HG02970 (cell line): Measurements from ENCODE around the gene ATAD5.

Experiments used
- ATAC-seq: cut with Tn5 transposase; IDR thresholded peaks from one replicate; pipeline ENCODE4 v1.9.1; 2021; ENCODE audit warnings: mild to moderate bottlenecking, moderate library complexity, moderate number of reproducible peaks; ENCODE audit not compliant: unreplicated experiment, low FRiP score

Gene ATAD5

DNA sequence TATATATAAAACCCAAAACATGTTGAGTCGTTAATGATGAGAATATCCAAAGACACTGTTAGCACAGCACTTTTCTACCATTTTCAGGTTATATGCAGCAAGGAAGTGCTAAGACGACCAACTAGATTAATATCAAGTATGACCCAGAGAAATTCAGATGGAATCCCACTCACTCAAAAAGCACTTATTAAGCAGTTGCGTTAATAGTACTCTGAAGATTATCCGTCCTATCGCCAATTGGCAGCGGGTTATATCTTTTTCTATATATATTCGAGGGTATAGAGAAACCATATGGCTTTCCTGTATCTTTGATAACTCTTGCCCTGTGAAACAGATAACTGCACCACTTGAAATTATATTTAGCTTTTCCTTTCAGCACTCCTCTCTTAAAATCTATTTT, 8.3 kb upstream of the ATAD5 start:
- ATAC-seq = no peak

DNA sequence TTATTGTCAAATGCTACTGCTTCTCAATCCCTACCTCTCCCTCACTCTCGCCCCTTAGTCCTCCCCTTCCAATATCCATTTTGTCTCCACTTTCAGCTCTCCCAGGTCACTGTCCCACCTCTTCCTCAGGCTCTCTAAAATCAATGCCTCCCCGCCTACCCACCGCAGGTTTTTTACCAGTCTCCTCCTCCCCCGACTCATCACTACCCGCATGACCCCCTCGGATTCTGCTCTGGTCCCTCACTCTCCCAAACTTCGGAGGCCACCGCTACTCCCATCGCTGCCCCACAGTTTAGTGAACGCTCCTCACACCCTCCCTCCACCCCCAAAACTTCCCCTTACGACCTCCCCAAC, 7.8 kb upstream of the ATAD5 start:
- peak; percentile 1 for ATAC-seq

DNA sequence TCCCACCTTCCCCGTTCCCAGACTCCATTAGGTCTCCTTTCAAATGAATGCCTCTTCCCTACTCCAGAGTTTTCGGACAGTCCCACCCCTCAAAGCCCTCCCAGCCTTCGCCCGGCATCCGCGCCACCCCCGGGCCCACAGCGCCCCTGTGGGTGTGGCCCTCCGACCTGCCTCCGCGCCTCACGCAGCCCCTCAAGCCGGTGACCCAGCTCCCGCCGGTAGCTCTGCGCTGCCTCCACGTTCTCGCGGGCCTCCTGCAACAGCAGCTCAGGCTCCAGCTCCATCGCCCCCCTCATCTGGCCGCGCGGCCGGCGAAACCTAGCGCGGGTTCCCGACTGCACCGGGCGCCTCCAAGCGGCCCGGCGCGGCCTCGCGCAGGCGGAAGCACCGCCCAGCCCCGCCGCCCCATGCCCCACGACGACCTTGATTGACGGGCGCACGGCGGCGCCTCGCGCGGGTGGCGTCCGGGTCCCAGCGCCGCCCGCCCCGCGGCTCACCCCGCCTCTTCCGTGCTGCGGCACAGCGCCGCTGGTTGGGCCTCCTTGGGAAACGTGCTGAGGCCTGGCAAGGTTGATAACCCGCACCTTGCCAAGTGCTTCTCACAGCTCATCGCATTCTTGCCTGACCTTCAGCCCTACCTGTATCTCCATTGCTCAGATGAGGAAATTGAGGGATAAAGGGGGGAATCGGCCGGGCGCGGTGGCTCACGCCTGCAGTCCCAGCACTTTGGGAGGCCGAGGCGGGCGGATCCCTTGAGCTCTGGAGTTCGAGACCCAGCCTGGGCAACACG, 7.2 kb upstream of the ATAD5 start, which contains the start of gene CRLF3:
Gene CRLF3, minus strand, starts transcription at position 337 of the 790 bp plus-strand sequence. Its CDS starts 41 bp downstream, at position 296.
- peak; percentile 80 for ATAC-seq

DNA sequence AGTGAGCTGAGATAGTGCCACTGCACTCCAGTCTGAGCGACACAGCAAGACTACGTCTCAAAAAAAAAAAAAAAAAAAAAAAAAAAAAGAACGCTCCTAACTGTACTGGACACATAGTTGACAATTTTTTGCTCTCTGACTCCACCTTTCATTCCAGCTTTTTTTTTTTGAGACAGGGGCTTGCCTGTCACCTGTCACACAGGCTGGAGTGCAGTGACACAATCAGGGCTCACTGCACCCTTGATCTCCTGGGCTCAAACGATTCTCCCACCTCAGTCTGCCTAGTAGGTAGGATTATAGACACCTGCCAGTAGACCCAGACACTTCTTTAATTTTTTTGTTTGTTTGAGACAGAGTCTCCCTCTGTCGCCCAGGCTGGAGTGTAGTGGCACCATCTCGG, 4.7 kb upstream of the ATAD5 start:
- ATAC-seq = no peak

DNA sequence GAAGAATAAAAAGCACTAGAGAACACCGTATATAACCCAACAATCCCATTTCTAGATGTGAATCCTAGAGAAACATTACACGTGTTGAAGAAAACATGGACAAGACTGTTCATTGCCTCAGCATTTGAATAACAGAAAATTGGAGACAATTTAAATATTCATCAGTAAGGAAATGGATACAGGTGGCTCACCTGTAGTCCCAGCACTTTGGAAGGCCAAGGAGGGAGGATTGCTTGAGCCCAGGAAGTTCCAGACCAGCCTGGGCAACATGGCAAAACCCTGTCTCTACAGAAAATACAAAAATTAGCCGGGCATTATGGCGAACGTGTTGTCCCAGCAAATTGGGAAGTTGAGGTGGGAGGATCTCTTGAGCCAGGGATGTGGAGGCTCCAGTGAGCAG, 2.7 kb upstream of the ATAD5 start:
- no peak for ATAC-seq

DNA sequence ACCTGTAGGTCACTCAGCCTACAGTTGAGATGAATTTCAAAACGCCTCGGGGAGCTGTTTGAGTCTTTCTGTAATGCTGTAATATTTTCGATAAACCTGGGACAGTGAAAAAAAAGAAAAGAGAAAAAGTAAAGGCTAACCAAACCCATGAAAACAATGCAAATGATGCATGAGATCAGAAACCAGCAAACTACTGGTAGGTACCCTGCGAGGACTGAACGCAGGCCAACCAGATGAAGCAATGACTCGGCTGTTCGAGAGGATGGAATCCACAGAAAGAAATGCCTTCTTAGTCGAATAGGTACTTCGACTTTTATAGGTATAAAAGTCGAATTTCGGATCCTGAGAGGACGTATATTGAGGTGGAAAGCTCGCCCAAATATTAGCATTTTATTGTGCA, 509 bp upstream of the ATAD5 start:
- ATAC-seq = no peak

DNA sequence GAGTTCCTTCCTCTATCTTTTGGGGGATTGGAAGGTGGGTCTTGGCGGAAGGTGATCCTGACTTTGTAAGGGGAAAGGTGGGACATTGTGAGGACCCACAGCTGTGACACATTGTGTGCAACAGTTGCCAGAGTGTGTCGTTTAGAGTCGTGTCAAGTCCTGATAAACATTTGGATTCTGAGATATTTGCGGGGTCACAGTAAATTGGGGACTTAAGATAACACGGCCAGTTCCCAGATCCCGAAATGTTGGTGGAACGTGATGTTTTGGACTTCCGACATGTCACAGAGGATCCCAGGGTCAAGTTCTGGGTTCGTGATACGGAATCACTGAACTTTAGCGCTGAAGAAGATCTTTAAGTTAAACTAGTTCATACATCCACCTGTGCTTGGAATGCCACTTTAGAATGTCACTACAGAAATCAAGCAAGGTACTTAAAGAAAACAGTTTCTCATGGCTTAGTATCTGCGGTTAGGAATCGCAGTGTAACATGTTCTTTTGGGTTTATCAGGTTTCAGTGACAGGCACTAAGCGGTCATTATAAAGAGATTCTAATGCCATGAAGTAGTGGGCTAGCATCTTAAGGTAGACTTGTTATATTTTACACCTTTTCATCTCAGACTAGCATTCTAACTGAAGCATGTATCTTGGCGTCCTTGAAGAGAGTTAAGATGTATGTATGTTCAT, 815 bp downstream of the ATAD5 start:
- ATAC-seq = no peak

DNA sequence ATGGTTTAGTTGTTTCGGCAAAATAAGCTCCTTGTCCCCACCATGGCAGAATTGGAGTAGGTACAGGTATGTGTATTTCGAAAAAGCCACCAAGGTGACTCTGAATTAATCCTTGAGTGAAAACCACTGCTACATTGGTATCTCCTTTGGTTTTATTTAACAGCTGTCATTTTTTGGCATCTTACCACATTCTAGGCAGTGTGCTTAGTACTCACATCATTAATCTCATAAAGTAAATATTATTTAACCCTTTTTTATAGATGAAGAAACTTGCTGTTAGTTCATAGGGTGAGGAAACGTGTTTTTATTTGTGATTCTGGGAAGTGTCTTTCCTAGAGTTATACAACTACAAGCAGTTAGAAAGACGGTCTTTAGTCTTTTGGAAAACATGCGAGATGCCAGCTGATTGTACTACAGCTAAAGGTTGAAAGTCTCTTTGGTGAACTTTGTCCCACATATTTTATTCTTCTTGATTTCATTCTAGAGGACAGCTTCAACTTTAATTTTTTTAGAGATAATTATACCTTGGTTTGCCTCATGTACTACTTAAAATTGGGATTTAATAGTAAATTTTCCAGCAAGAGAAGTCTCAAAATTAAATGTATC, 6.5 kb downstream of the ATAD5 start:
- ATAC-seq = no peak

DNA sequence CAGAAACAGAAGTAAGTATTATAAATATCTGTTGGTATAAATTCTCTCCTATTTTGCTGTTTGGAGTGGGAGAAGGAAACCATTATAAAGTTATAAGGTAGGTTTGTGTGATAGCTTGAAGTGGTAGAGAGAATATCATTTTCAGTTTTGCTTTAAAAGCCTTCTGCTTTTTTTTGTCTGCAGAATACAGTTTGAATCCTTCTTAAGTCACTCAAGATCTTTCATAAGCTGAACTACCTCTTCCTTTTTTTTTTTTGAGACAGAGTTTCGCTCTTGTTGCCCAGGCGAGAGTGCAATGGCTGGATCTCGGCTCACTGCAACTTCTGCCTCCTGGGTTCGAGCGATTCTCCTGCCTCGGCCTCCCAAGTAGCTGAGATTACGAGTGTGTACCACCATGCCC, 9.0 kb downstream of the ATAD5 start:
- no peak for ATAC-seq

DNA sequence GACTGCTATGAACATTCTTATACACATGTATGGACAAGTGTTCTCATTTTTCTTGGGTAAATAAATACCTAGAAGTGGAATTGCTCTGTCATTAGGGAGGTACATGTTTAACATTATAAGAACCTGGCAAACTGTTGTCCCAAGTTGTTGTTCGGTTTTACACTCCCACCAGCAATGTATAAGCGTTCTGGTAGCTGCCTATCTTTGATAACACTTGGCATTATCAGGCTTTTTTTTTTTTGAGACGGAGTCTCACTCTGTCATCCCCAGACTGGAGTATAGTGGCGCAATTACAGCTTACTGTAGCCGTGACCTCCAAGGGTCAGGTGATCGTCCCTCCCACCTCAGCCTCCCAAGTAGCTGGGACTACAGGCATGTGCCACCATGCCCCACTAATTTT, 16.3 kb downstream of the ATAD5 start:
- no peak for ATAC-seq

DNA sequence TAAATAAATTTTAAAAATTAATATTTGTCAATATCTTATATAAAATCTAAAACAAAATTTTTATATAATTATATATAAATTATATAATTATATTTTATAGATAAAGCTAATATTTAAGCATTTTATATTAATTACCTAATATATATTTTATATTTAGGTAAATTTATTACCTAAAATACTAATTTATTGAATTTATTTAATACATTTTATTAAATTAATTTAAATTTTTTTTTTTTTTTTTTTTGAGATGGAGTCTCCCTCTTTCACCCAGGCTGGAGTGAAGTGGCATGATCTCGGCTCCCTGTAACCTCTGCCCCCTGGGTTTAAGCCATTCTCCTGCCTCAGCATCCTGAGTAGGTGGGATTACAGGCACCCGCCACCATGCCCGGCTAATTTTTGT, 22.4 kb downstream of the ATAD5 start:
- no peak for ATAC-seq

DNA sequence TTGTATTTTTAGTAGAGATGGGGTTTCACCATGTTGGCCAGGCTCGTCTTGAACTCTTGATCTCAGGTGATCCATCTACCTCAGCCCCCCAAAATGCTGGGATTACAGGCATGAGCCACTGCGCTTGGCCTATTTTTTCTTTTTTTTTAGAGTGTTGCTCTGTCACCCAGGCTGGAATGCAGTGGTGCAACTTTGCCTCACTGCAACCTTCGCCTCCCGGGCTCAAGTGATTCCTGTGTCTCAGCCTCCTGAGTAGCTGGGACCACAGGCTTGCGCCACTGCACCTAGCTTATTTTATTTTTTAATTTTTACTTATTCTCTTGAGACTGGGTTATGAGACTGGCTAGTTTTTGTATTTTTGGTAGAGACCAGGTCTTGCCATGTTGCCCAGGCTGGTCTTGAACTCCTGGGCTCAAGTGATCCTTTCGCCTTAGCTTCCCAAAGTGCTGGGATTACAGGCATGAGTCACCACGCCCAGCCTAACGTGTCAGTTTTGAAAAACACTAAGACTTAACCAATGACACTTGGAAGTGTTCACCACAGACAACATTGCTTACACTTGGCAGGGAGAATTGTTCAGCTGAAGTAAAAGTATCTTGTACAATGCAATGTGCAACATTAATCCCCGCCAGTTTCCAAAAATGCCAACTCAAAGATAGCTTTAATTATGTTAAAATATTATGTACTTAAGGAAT, 26.9 kb downstream of the ATAD5 start:
- no peak for ATAC-seq

DNA sequence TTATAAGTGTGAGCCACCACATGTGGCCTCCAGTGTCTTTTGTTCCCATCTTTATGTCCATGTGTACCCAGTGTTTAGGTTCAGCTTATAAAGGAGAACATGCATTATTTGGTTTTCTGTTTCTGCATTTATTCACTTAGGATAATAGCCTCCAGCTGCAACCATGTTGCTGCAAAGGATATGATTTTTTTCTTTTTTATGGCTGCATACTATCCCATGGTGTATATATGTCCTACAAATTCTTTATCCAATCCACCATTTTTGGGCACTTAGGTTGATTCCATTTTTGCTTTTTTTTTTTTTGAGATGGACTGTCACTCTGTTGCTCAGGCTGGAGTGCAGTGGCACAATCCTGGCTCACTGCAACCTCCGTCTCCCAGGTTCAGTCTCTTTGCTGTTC, 32.9 kb downstream of the ATAD5 start:
- no peak for ATAC-seq

DNA sequence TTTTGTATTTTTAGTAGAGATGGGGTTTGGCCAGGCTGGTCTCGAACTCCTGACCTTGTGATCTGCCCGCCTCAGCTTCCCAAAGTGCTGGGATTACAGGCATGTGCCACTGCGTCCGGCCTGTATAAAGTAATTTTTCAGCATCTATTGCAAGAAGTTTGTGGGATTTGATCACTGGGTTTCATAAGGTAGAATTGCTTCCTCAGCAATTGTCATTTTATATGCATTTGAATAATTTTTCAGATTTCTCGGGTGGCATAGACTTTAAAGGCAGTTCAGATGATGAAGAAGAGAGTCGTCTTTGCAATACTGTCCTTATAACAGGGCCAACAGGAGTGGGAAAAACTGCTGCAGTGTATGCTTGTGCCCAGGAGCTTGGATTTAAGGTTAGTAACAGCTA, 37.2 kb downstream of the ATAD5 start:
- ATAC-seq = no peak

DNA sequence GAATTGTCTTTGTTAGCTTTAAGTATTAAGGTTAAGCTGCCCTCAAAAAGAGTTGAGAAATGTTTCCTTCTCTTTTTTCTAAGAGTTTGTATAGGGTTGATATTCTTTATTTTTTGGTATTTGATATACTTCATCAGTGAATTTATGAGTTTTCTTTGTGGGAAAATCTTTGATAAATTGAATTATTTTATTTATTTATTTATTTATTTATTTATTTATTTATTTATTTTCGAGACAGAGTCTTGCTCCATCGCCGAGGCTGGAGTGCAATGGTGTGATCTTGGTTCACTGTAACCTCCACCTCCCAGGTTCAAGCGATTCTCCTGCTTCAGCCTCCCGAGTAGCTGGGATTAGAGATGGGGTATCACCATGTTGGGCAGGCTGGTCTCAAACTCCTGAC, 54.4 kb downstream of the ATAD5 start:
- no peak for ATAC-seq

DNA sequence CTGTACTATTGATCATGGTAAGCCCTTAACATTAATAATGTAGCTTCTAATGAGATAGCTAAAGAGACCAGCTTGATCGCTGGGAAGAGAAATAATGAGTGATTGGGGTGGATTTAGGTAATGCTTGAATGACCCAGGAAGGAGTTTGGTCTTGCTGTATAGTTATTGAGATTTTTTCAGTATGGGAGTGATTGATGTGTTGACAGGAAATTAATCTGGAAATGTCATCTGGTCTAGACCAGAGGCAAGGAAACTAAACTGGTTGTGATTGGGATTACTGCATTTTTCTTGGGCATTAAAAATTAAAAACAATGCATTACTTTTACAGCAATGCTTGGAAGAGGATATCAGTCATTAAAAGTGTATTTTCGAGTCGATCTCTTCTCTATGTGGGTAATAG, 62.5 kb downstream of the ATAD5 start:
- ATAC-seq = no peak

DNA sequence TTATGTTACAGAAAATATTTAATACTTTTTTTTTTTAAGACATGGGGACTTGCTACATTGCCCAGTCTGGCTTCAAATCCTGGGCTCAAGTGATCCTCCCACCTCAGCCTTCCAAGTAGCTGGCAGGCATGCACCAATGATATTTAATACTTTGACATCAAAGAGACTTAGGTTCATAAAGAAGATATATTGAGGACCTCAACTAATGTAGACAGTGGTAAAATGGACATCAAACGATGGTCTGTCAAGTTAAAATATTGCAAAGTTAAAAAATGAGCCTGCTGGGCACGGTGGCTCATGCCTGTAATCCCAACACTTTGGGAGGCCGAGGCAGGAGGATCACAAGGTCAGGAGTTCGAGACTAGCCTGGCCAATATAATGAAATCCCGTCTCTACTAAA, 65.5 kb downstream of the ATAD5 start:
- no peak for ATAC-seq

DNA sequence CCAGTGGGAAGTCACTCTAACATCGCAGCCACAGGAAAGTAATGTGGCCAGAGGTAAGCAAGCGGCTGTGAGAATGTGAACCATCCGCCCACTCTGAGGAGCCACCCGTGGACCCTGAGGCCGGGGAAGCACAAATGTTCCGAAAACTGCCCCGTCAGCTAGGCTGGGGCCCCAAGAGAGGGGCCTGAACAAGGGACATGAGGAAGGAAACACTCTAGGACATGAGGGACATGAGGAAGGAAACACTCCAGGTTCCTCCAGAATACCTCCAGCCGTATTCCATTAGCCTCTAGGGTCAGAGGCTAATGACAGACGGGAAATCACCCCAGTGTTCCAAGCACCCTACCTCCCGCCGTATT, 74.0 kb downstream of the ATAD5 start:
- ATAC-seq = no peak

DNA sequence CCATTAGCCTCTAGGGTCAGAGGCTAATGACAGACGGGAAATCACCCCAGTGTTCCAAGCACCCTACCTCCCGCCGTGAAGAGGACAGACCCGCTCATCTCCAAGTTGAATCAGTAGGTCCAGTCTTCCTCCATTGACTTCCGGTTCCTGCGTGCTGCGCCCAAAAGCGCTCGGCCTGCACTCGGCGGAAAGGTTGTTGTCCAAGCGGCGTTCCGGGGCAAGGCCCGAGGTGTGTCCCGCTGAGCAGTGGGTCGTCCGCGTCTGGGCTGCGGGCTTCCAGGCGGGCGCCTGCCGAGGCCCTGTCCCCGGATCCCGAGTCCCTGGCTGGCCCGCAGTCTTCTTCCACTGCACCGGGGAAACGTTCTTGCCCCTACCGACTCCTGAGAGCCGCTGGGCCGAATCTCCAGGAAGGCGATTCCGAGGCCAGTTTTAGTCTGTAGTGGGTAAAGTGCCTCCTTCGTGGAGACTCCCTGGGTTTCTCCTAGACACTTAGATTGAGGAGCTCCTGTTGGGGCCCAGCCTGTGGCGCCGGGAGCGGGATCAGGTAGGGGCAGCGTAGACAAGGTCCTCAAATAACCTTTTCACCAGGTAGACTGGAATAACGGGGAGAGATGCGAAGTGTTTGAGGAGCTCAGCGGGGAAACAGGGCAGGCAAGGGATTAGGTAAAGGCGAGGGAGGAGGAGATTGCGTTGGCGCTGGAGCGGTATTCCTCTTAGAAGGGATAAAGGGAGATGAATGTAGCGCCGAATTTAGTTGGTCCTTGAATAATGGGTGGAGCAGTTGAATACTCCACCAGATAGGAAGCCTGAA, 74.5 kb downstream of the ATAD5 start, which contains the start of gene TEFM:
Gene TEFM, minus strand, starts transcription at position 138 of the 811 bp plus-strand sequence. Its CDS starts 40 bp downstream, at position 98.
- ATAC-seq = peak; percentile 82

DNA sequence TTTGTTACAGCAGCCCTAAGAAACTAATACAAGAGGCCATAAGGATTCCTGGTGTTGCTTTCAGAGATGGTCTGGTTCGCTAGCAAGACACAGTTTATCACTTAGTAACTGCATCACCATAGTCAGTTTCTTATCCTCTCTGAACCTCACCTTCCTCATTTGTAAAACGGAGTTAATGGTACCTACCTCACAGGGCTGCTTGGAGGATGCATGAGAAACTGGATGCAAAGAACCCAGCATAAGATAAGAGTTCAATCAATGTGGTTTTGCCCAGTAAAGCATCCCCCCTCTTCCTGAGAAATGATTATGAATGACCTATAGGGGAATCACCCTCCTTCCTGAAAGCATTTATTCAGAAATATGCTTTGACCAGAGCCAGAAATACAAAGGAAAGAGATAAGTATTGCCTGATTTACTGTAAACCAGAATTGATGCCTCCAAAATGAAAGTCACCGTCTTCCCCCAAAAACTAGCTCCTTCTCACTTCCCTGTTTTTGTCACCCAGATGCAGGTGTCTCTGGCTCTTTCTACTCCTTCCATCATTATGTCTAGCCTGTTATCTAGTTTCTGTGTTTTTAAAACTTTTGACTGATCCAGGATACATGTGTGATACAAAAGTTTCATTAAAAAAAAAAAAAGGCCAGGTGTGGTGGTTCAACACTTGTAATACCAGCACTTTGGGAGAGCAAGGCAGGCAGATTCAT, 77.1 kb downstream of the ATAD5 start:
- ATAC-seq = no peak
